Breast epithelium (tissue), 4 donors: ENCODE measurements around the gene TP63. TPM values are rescaled to one million over a fixed set of nuclear protein-coding genes. Genes with fewer than 3 reads are reported as not detected.
A peak's percentile ranks its signal among the peaks of the same experiment; 100 is the strongest.

Experiments used
- DNase-seq, 2 donors: peaks; one replicate each; pipeline ENCODE4 v3.0.0-alpha.2; 2019; ENCODE audit warnings: low spot score in 2 of 2
- H3K27ac ChIP-seq, 2 donors: fragments of 200-600 bp; sonication (generic) in 1 of 2; one replicate each; pipeline ENCODE4 v1.5.1; 2016 to 2019; ENCODE audit warnings: mild to moderate bottlenecking in 1 of 2
- H3K27me3 ChIP-seq, 2 donors: fragments of 200-600 bp; sonication (generic) in 1 of 2; one replicate each; pipeline versions ENCODE4 v1.5.1 to v1.6.0; 2017 to 2019; ENCODE audit warnings: control low read depth in 1 of 2, mild to moderate bottlenecking in 1 of 2
- H3K36me3 ChIP-seq: fragments of 200-600 bp; one replicate; pipeline ENCODE4 v1.5.1; 2019
- H3K4me1 ChIP-seq, 2 donors: fragments of 200-600 bp; sonication (generic); one replicate each; pipeline ENCODE4 v1.5.1; 2016 to 2019; ENCODE audit warnings: control low read depth in 1 of 2
- H3K4me3 ChIP-seq, 3 donors: fragments of 200-600 bp; sonication (generic); 1 replicate in 2 of 3; 2 replicates in 1 of 3; pipeline ENCODE4 v1.5.1; 2016 to 2019; ENCODE audit warnings: mild to moderate bottlenecking in 3 of 3, moderate library complexity in 2 of 3
- H3K9me3 ChIP-seq, 2 donors: fragments of 200-600 bp; sonication (generic) in 1 of 2; one replicate each; pipeline ENCODE4 v1.5.1; 2016 to 2019; ENCODE audit warnings: control low read depth in 1 of 2
- POLR2A ChIP-seq: fragments of 450-650 bp; IDR thresholded peaks from one replicate; pipeline ENCODE4 v1.6.1; 2016; ENCODE audit warnings: antibody characterized with exemption, mild to moderate bottlenecking, moderate library complexity
- POLR2AphosphoS5 ChIP-seq, 3 donors: sonication (generic); formaldehyde crosslinking; IDR thresholded peaks; one replicate each; pipeline ENCODE4 v1.6.1; 2017; ENCODE audit warnings: antibody characterized with exemption in 3 of 3
- intact Hi-C: fragments of 100-400 bp; cut with DNase I; formaldehyde crosslinking; loops from one replicate; pipeline ENCODE4 v1.15.1; 2023; ENCODE audit warnings: low total_unique reads
- total RNA-seq, 3 donors: library from RNA; depleted of rRNA; stranded (reverse); fragments of >200 nt; gene quantifications; one replicate each; pipeline ENCODE4 v1.1.0, GENCODE V29; 2016
- TF ChIP-seq, protein P1 (sequence below), 3 donors: fragments of 450-650 bp; IDR thresholded peaks; one replicate each; pipeline ENCODE4 v1.5.1; 2016 to 2017; ENCODE audit warnings: antibody characterized with exemption in 3 of 3, mild to moderate bottlenecking in 3 of 3, moderate library complexity in 3 of 3

The TP63 gene
- total RNA-seq, 3 donors from 2014 or later, result 0.96 to 47.7 (median 20.0) TPM

GRCh38 chr3:189944285-189945145, 313.3 kb downstream of the TP63 start:
- H3K36me3 ChIP-seq, result no peaks in the 10 kb centered on the region
- intact Hi-C loops, result no loop called here
- H3K4me3 ChIP-seq, result no peak overlapping the region
- H3K9me3 ChIP-seq, result no peaks in the 10 kb centered on the region
- TF ChIP-seq POLR2A, result no peak
- TF ChIP-seq, protein P1, sequence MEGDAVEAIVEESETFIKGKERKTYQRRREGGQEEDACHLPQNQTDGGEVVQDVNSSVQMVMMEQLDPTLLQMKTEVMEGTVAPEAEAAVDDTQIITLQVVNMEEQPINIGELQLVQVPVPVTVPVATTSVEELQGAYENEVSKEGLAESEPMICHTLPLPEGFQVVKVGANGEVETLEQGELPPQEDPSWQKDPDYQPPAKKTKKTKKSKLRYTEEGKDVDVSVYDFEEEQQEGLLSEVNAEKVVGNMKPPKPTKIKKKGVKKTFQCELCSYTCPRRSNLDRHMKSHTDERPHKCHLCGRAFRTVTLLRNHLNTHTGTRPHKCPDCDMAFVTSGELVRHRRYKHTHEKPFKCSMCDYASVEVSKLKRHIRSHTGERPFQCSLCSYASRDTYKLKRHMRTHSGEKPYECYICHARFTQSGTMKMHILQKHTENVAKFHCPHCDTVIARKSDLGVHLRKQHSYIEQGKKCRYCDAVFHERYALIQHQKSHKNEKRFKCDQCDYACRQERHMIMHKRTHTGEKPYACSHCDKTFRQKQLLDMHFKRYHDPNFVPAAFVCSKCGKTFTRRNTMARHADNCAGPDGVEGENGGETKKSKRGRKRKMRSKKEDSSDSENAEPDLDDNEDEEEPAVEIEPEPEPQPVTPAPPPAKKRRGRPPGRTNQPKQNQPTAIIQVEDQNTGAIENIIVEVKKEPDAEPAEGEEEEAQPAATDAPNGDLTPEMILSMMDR (IDR thresholded peaks at IDR 0.05), result no peak
- TF ChIP-seq POLR2AphosphoS5 (IDR thresholded peaks at IDR 0.05), result no peak
- no peaks in the 10 kb centered on the region for H3K27me3 ChIP-seq
- peaks cover 0 to 4% of the 10 kb centered on the region in 2 donors for H3K4me1 ChIP-seq
- no peak for DNase-seq
- peak overlapping the region in 1 of 2 donors; percentile 33 for H3K27ac ChIP-seq

GRCh38 chr3:189945935-189946709, 314.9 kb downstream of the TP63 start:
- DNase-seq, result no peak

More at GRCh38 chr3:189945935-189946709, 314.9 kb downstream of the TP63 start:
- Histone ChIP-seq H3K9me3 (no peaks in the 10 kb centered on the region), H3K27me3 (no peaks in the 10 kb centered on the region), H3K36me3 (no peaks in the 10 kb centered on the region), H3K4me3 (no peak overlapping the region), H3K4me1 (peaks cover 0 to 4% of the 10 kb centered on the region in 2 donors), H3K27ac (no peak overlapping the region)
- intact Hi-C loops, result no loop called here
- TF ChIP-seq POLR2AphosphoS5 (IDR thresholded peaks at IDR 0.05) (no peak), POLR2A (no peak)
- TF ChIP-seq, protein P1 (IDR thresholded peaks at IDR 0.05), result no peak
